Stimulated activated CD8-positive, alpha-beta memory T cell treated with anti-CD3 and anti-CD28 coated beads, Interleukin-7, amount 100 ng/mL, for 48 hours (primary cell): ENCODE results near the gene IGF1R.

Experiments used
- DNase-seq, 2 donors: peaks; one replicate each; pipeline ENCODE4 v3.0.0-alpha.2; 2020; ENCODE audit warnings: low read depth in 1 of 2; ENCODE audit errors: extremely low read depth in 1 of 2

Gene IGF1R

DNA sequence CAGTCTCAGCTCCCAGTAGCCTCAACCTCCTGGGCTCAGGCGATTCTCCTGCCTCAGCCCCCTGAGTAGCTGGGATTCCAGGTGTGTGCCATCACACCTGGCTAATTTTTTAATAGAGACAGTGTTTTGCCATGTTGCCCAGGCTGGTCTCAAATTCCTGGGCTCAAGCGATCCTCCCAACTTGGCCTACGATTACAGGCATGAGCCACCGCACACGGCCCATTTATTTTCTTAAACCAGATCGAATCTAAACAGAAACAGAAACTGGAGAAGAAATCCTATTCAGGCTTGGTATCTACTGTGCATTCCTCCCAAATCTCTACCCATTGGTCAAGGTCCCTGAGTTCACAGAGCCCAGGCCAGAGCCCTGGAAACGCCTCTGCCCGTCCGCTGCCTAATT lies 285.1 kb downstream of the IGF1R start:
- DNase-seq = no peak

DNA sequence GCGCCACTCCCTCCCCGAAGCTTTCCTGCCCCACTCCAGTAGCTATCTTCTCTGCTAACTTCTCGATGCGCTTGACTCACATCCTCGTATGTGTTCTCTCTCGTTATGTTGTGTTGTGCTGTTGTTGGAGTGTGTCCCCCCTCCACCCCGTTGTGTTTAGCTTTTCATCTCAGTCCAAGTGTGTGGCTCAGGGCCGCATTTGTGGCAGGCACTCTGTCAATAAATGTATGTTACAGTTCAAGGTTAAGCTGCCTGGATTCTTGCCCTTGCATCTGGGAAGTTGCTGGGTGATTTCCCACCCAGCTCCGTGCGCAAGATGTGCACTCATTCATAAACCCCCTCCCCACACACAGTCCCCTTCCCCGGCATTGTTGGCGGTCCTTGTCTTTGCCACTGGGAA lies 287.4 kb downstream of the IGF1R start:
- DNase-seq = no peak

DNA sequence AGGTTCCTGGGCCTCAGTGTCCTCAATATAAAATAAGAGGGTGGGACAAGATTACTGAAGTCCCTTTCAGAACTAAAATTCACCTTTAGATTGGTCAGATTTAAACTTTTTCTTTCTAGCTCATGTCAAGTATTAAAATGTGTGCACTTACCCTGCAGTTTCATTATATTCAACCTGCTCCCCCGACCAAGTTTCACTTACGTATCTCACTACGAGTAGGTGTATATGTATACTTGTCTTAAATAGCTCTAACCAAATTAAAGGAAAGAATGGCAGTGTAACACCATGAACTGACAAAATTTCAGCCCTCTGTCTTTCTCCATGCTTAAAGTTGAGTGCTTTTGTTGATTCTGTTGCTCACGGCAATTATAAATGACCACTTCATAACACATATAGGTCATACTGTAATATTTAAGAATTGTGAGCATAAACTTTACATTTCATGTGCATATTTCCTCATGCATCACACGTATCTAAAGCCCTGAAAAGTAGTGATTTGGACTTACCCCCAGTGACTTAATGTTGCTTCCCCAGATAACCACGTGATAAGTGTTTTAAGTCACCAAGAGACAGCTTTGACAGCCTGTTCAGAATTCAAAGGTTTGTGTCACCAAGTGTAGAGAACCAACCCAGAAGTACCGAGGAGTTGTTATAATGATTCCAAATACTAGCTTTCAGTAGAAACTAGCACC lies 289.2 kb downstream of the IGF1R start:
- DNase-seq = no peak

DNA sequence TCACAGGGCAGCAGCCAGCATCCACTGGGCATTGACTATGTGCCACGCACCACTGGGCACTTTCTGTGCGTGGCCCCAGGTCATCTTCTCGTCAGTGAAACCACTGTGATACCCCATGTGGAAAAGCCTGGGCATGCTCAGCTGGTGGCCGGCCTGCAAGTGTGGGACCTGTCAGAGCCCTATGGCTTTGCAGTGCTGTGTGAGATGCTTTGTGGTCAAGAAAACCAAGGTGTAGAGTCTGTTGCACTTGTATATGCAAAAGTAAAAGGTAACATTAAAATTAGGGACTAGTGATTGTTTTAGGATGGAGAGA lies 289.7 kb downstream of the IGF1R start:
- no peak for DNase-seq

DNA sequence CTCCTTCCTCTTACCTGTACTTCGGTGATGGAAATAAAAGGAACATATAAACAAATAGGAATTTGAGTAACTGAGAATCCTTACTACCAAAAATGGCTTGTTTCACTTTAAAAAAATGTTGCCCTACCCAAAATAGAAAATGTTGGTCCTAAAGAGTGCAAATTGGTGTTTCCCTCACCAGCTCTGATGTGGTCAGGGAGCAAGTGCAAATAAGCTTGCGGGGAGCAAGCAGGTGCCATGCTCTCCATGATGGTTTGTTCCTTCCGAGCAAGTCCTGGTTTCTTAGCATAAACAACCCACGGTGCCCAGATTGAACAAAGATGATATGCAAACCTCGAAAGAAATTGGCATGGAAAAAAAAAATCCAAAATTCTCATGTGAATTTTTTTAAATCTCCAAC lies 290.5 kb downstream of the IGF1R start:
- no peak for DNase-seq

DNA sequence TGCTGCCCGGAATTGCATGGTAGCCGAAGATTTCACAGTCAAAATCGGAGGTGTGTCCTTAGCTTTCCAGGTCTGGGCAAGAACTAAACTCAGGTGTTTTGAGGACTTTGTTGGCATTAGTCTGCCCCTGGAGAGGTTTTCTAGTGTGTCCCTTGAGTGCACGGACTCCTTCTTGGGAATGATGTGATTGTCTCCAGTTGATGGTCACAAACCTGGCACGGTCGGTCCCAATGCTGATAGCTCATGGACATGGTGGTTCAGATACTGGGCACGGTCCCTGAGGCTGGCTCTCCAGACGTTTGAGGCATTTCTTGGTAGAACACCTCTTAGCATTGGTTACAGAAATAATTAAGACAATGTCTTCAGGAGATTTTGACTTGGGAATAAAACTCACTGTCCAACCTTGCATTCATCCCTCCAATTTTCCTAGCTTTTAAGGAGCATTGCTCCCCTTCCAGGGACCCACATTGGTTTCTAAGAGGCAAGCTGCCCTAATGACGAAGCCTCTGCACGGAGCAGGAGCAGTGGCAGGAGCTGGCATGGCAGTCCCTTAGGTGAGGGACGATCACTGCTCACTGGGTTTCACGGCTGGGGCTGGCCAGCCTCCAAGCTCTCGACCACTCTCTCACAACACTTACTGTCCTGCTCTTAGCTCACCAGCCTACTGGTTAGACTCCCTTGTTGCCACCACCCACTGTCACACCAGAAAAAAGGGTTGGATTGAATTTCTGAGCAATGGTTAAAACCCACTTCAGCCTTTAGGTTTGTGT lies 291.2 kb downstream of the IGF1R start:
- no peak for DNase-seq

DNA sequence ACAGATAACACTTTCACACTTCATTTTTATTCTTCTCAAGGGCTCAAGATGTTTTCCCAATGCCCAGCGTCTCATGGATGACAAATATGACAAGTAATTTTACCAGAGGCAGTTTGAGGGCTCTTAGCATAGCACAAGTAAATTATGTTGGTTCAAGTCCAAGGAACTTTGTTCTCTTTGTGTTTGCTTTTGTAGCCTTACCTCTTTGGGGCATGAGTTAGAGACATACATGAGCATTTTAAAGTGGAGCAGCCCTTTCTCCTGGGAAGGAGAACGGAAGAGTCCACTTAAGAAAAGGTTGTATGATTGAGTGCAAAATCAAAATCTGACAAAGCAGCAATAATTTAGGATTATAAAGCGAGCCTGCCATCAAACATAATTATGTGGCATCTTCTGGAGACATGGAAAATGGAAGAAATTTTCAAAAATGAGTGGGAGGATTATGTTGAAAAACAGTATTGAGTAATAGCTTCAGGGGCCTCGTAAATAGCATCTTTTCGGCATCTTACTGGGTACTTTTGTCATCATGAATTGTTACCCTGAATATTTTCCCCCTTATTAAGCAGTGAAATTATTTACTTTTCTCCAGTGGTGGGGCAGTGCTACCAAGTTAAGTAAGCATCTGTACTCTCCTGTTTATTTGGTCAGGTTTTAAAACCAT lies 293.4 kb downstream of the IGF1R start:
- DNase-seq = no peak

DNA sequence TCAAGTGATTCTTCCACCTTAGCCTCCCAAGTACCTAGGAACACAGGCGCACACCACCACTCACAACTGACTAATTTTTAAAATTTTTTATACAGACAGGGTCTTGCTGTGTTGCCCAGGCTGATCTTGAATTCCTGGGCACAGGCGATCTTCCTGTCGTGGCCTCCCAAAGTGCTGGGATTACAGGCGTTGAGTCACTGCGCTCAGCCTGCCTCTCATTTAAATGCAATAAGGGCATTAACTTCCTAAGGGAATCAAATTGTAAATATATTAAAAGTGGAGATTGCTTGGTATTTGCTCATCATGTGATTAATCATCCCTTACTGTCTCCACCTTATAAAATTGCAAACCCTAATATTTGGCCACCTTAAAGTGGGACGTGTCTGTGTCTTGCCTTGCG lies 294.1 kb downstream of the IGF1R start:
- no peak for DNase-seq

DNA sequence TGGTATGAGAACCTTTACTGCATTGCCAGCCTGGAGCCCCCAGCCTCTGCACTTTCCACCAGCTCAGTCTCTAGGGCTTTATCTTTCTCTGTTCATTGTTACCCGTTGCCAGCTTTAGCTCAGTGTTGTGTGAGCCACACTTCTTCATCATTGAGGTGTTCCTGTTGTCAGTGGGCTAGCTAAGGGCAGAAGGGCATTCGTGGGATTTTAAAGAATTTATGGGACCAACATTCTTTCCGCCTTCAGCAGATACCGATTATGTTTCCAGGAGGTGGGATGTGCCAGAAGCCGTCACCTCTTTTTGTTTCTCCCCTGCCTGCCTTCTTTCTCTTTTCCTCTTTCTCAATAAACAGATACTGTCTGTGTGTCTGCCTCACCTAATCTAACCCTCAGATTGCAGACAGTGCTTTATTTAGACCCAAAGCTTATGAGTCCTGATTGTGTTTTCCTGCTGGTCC lies 294.7 kb downstream of the IGF1R start:
- DNase-seq = no peak

DNA sequence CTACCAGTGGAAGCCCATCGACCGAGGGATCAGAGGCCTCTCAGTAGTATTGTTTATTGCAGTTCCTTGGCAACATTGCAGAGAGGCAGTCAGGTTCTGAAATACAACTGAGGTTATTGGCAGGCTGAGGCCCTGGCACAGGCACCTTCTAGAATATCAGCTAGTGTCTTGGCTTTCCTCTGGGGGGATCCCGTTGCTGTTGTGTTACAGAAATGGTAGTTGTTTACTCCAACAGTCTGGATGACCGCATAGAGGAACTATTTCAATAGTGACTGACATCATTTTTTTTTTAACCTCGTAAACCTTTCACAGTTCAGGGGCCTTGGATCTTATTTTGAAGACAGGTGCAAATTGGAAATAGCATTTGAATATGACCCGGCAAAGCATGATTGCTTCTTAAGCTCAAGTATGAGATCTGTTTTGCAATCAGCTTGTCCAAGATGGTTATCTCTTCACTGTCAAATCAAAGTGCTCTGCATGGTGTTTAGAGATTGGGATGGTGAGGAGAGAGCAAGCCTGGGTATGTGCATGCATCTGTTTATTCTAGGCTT lies 295.3 kb downstream of the IGF1R start:
- no peak for DNase-seq

DNA sequence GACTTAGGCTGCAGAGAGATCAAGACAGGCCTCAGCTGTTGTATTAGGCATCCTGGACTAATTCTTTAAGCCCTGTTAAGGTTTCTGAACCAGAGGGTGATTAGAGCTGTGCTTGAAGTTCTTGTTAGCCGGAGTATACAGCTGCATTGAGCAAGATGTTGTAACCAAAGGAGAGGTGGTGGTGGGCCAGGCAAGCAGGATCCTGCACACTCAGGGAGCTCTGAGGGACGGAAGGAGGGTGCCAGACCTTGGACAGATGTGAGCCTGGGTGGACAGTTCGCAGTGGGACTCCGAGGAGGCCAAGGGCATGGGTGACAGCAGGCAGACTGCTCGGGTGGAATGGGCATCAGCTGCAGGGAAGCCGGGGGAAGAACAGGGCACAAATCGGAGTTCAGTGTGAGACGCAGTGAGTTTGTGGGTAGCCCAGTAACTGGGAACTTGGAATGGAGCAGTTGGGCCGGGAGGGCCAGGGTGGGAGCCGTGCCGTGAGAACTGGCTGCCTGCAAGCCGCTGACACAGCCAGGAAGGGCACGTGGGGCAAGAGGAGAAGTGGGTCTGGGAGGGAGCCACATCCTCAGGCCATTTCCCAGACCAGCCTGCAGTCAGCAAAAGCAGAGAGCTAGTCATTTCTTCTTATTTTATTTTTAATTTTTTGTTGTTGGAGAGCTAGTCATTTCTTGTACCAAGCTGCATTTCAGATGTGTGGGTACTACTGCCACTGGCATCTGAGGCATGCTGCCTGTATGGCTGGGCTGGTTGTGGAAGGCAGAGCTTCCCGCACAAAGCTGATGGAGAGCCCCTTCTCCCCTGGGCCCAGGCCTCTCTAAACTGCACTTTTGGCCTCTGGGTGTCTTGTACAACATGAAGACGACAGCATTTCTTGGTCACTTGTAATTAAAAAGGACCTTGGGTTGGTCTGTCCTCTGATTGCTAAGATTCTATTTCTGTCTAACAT lies 298.2 kb downstream of the IGF1R start:
- DNase-seq = no peak

DNA sequence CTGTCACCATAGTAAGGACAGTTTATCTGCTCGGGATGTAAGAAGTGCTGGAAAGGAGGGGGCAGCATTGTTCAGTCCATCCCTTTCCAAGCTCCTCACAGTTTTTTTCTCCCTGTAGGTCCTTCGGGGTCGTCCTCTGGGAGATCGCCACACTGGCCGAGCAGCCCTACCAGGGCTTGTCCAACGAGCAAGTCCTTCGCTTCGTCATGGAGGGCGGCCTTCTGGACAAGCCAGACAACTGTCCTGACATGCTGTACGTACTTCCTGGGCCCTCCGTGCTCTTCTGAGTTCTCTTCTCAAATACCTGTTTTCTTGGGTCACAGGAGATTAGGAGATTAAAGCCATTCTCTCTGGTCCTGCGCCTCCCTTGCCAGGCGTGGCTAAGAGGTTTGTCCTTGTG lies 300.1 kb downstream of the IGF1R start:
- no peak for DNase-seq

DNA sequence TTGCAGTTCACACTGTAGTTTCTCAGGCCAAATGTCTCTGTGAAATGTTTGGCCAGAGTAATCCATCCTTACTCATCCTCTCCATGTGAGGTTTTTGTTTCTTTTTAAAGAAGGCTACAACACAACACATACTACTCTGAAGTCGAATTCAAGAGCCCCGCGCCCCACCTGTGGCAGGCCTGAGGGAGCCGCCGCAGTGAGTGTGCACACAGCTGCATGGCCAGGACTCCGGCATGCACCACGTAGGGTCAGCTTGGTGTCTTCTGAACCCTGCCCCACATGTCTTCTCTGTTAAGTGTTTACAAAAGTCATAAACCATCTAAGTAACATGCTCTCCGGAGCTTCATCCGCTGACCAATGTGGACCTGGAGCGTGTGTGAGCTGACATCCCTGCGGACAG lies 300.6 kb downstream of the IGF1R start:
- no peak for DNase-seq

DNA sequence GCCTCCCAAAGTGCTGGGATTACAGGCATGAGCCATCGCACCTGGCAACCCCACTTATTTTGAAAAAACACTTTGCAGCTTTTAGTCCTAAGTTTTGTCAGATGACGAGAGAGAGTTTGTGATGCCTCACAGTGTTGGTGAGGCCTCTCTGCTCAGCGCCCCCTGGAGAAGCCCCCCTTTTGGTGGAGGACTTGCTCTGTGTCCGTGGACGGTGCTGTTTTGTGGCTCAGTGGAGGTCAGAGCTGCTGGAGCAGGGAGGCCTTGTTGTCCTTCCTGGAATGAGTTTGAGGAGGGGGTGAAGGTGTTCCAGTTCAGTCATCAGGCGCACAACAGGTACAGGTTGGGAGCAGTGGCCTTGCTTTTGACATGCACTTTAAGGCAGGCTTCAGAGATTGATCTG lies 301.3 kb downstream of the IGF1R start:
- no peak for DNase-seq

DNA sequence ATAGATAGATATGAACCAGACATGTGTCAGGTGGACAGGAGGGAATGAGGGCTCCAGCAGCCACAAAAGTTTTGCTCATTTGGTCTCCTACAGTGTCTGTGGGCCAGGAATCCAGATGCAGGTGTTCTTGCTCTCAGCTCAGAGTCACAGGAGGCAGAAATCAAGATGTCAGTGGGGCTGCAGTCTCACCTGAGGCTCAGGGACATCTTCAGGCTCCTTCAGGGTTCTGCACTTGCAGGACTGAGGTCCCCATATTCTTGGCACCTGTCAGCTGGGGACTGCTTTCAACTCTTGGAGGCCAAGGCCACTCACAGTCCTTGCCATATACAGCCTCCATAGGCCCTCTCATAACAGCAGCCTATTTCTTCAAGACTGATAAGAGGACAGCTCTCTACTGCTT lies 301.9 kb downstream of the IGF1R start:
- no peak for DNase-seq

DNA sequence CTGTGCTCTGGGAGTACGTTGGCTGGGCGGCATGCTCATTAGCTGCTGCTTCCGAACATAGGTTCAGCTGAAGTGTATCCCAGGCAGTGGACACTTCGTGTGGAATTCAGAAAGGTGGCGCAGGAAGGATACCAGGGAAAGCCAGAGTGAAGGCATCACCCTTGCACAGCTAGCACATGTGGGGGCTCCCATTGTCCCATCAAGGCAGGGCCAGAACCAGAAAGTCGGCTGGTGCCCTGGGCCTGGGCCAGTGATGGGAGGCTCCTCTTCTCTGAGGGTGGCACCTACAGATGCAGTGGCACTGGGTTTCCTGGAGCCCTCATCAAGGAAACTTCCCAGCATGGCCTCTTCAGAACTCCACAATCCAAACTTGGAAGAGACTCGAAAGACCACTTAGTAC lies 302.7 kb downstream of the IGF1R start:
- no peak for DNase-seq

DNA sequence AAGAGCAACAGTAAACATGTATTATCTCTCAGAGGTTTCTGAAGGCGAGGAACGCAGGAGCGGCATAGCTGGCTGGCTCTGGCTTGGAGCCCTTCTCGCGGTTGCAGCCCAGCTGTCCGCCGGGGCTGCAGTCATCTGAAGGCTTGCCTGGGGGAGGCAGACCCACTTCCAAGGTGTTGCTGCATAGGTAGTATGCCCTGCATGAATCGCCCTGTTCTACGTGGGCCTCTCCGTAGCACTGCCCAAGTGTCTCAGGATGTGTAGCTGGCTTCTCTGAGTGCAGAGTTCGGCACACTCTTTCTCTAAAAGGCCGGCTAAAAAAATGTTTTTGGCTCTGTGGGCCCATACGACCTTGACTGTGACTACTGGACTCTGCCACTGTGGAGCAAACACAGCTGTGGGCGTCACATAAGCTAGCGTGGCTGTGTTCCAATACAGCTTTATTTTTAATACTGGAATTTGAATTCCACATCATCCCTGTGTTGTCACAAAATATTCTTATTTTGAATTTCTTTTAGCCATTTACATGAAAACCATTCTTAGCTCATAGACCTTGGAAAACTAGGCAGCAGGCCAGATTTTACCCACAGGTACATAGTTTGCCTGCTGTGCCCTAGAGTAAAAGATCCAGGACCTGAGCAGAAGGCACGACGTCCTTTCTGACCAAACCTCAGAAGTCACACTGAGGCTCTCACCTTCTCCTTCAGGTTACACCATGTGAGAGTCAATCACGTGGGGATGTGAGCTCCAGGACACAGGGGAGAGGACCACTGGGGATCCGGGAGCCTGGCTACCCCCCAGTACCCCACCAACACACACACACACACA lies 303.4 kb downstream of the IGF1R start:
- no peak for DNase-seq

DNA sequence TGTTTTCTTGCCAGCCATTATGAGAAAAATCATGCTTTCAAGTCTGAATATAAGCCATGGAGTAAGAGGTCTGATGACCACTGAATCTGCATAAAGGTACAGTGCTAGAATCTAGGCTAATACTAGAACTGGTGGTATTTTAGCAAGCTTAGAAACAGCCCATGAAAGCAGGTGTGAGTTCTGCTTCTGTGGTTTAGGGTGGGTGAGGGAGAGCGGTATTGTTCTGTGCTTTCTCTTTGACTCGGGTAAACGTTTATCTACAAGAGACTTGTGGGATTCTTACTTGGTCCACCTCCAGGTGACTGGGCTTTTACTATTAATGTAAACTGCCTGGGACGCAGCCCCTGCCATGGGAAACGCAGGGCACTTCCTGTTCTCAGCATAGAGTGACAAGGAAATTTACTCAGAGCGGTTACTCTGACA lies 304.1 kb downstream of the IGF1R start:
- DNase-seq = peak in 1 of 2 donors; percentile 7

DNA sequence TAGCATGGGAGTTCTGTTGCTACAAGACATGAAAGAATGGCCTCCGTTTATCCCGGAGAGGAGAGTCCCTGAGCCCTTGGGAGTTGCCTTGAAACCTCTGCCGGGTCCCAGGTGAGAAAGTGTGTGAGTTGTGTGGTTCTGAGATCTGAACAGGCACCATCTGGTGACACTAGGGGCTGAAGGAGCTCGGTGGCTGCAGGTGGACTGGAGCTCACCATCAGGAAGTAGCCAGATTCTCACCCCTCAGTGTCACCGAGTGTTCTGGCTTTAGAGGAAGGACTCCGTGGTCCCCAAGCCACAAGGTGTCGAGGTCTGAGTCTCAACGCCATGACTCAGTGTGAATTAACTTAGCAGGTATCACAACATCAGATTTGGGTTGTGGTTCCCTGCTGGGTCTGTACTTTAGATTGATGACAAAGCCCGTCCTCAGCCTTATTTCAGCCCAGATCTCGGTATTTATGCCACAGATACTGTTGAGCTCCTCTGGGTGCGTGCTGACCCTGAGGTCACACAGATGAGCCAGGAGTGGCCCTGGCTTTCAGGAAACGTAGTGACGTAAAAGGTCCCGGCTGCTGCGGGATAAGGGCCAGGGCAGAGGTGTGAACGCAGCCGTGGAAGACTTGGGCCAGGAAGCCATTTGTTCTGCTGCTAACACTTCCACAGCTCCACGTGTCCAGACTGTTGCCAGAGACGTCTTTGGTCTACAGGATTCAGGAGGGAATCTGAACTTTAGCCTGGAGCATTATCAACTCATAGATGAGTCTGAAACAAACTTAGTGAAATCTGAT lies 304.9 kb downstream of the IGF1R start:
- DNase-seq = peak in 1 of 2 donors; percentile 36
